ENCODE results near the gene EFCC1. TPM values are rescaled to one million over a fixed set of nuclear protein-coding genes. Genes with fewer than 3 reads are reported as not detected.

The EFCC1 gene
- total and polyA plus RNA-seq, 2 experiments from 2014 or later: 0.07 TPM; not detected in 1

DNA sequence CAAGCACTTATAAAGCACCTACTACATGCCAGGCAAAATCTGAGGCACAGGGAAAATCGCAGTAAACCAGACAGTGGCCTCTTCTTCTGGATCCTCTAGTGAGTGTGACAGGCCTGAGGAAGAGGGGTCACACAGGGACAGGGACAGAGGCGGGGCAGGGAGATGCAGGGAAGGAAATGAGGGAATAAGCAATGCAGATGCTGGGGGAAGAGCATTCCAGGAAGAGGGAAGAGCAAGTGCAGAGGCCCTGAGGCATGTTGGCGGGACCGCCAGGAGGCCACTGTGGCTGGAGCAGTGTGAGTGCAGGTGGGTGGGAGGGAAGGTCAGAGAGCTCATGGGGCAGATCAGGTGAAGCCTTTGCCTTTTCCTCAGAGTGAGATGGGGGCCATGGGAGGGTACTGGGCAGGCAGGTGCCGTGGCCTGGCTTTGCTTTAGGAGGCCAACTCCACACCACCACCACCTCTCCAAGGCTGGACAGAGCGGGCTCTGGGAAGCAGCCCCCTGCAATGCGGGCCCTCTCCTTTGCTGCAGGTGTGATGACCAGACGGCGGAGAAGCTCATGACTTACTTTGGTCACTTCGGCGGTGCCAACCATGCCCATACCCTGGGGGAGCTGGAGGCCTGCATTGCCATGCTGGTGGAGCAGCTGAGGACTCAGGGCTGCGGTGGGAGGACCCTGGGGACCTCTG, 32.7 kb downstream of the EFCC1 start:
- TF ChIP-seq, protein P1, sequence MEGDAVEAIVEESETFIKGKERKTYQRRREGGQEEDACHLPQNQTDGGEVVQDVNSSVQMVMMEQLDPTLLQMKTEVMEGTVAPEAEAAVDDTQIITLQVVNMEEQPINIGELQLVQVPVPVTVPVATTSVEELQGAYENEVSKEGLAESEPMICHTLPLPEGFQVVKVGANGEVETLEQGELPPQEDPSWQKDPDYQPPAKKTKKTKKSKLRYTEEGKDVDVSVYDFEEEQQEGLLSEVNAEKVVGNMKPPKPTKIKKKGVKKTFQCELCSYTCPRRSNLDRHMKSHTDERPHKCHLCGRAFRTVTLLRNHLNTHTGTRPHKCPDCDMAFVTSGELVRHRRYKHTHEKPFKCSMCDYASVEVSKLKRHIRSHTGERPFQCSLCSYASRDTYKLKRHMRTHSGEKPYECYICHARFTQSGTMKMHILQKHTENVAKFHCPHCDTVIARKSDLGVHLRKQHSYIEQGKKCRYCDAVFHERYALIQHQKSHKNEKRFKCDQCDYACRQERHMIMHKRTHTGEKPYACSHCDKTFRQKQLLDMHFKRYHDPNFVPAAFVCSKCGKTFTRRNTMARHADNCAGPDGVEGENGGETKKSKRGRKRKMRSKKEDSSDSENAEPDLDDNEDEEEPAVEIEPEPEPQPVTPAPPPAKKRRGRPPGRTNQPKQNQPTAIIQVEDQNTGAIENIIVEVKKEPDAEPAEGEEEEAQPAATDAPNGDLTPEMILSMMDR (IDR thresholded peaks at IDR 0.05; ENCODE audit: low read depth, low read length): no peak
- Histone ChIP-seq H3K4me3 (no peak overlapping the region), H3K27me3 (no peaks in the 10 kb centered on the region), H3K4me1 (ENCODE audit: low read depth) (no peaks in the 10 kb centered on the region), H3K9me3 (ENCODE audit: low read depth) (no peaks in the 10 kb centered on the region), H3K36me3 (no peaks in the 10 kb centered on the region), H3K27ac (no peak overlapping the region)
- DNase-seq (ENCODE audit: low read depth in 1 of 2, low spot score in 1 of 2): no peak

DNA sequence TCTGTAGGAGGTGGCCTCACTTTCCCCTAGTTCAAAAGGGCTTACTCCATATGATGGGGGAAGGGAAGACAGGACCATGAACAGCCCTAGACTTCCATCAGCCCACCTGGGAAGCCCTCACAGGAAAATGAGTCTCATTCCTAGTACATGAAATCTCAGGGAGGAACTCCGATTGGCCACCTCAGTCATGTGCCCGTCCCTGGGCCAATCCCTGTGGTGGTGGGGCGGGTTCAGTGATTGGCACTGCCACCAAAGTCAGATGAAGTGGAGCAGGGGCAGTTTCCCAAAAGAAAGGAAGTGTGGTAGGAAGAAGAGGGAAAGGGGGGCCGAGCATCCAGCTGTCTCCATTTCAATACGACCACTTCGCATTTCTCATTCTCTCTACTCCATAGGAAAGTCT, 33.5 kb downstream of the EFCC1 start:
- DNase-seq (ENCODE audit: low read depth in 1 of 2, low spot score in 1 of 2): no peak
- Histone ChIP-seq H3K27me3 (no peaks in the 10 kb centered on the region), H3K4me3 (no peak overlapping the region), H3K36me3 (no peaks in the 10 kb centered on the region), H3K4me1 (ENCODE audit: low read depth) (no peaks in the 10 kb centered on the region), H3K27ac (no peak overlapping the region), H3K9me3 (ENCODE audit: low read depth) (no peaks in the 10 kb centered on the region)
- TF ChIP-seq, protein P1 (IDR thresholded peaks at IDR 0.05; ENCODE audit: low read depth, low read length): no peak

DNA sequence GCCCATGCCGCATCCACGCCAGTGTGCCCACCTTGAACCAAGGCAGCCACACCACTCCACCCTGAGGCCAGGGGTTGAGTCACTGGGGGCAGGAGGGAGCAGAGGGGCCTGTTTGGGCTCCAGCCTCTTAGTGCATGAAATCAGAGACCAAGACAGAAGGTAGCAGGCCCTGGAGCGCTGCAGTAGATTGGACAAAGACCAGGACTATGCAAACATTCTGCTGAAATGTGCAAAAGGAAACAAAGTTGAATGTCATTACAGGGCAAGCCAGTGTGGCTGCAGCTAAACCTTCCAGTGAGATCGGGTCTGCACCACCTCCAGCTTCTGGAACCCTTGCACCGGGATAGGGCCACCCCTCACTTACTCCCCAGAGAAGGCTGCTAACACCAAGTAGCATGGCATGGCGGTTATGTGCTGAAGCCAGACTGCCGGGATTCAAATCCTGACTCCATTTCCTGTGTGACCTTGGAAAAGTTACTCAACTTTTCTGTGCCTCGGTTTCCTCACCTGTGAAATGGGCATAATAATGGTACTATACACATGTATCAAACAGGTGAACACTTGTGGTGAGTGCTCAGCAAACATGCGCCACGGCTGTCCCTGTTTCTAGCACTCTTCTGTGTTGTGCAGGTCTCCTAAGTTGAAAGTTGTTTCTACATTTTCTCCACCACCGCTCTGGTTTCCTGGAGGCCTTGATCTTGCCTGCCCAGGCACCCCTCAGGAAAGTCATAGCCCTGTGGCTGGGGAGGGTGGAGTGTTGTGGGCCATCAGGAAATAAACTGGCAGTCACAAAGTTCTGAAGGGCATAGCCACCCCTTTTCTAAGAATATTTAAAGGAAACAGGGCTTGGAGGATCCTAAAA, 34.5 kb downstream of the EFCC1 start:
- no peaks in the 10 kb centered on the region for H3K36me3 ChIP-seq
- DNase-seq (ENCODE audit: low read depth in 1 of 2, low spot score in 1 of 2): no peak
- no peaks in the 10 kb centered on the region for H3K4me1 ChIP-seq (ENCODE audit: low read depth)
- H3K9me3 ChIP-seq (ENCODE audit: low read depth): no peaks in the 10 kb centered on the region
- TF ChIP-seq, protein P1 (IDR thresholded peaks at IDR 0.05; ENCODE audit: low read depth, low read length): no peak
- H3K27me3 ChIP-seq: no peaks in the 10 kb centered on the region
- H3K4me3 ChIP-seq: no peak overlapping the region
- no peak overlapping the region for H3K27ac ChIP-seq

DNA sequence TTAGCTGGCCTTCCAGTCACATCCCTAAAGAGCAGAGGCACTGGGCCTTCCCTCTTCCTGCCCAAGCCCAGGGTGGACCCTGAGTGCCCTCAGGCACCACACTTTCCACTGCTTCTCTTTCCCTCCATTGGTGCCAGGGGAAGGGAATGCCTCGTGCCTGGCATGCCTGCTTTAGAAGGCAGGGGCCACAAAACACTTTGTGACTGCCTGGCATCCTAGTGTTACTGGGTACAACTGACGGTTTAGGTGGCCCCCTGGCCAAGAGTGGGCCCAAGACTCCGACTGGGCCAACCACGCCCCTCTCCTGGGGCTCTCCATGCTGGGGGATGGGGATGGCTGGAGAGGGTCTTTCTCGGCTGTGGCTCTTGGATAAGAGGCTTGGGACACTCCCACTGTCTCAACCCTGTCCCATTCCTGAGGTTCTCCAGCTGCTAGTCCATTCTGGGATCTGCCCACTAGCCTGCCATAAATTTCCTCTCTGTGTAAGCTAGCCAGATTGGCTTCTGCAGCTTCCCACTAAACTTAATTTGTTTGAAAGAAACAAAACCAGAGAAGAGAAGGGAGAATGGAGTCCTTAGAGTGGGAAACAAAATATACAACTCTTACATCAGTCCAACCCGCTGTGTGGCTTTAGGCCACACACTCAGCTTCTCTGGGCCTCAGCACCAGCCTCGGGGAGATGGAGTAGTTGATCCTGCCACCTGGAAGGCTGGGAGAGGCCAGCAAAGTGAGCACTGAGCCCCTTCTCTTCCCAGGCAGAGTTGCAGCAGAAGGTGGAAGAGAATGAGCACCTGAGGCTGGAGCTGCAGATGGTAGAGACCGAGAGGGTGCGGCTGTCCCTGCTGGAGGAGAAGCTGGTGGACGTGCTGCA, 35.4 kb downstream of the EFCC1 start:
- TF ChIP-seq, protein P1 (IDR thresholded peaks at IDR 0.05; ENCODE audit: low read depth, low read length): no peak
- Histone ChIP-seq H3K27me3 (no peaks in the 10 kb centered on the region), H3K4me3 (no peak overlapping the region), H3K36me3 (no peaks in the 10 kb centered on the region), H3K27ac (no peak overlapping the region), H3K9me3 (ENCODE audit: low read depth) (no peaks in the 10 kb centered on the region), H3K4me1 (ENCODE audit: low read depth) (no peaks in the 10 kb centered on the region)
- no peak for DNase-seq (ENCODE audit: low read depth in 1 of 2, low spot score in 1 of 2)

DNA sequence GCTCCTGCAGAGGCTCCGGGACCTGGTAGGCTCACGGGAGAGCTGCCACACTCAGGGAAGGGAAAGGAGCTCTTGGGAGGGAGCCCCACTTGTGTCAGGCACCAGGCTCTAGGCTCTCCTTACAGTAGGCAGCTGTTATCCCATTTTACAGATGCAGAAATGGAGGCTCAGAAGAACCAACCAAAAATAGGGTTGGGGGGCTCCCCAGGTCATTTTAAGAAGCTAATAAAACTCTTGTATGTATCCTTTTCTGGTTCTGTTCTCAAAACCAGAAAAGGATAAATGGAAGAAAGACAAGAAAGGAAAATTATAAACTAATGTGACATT, 36.0 kb downstream of the EFCC1 start:
- Histone ChIP-seq H3K4me1 (ENCODE audit: low read depth) (no peaks in the 10 kb centered on the region), H3K4me3 (no peak overlapping the region), H3K9me3 (ENCODE audit: low read depth) (no peaks in the 10 kb centered on the region), H3K27ac (no peak overlapping the region), H3K27me3 (no peaks in the 10 kb centered on the region), H3K36me3 (no peaks in the 10 kb centered on the region)
- TF ChIP-seq, protein P1 (IDR thresholded peaks at IDR 0.05; ENCODE audit: low read depth, low read length): no peak
- DNase-seq (ENCODE audit: low read depth in 1 of 2, low spot score in 1 of 2): no peak

Data from cardiac muscle cell (in vitro differentiated cells and primary cell).